GM18867 (cell line): ENCODE data around the gene APOL2.
"Not testable (repeated sequence)": the region's sequence is repeated elsewhere in the genome, so short reads cannot be mapped to it uniquely, and the experiment has no call there.

Experiments used
- ATAC-seq: cut with Tn5 transposase; IDR thresholded peaks from one replicate; pipeline ENCODE4 v1.9.1; 2021; ENCODE audit warnings: mild to moderate bottlenecking, moderate library complexity; ENCODE audit not compliant: unreplicated experiment

APOL2 gene

GRCh38 chr22:36224245-36224644, 15.1 kb downstream of the APOL2 start:
- no peak for ATAC-seq

DNA sequence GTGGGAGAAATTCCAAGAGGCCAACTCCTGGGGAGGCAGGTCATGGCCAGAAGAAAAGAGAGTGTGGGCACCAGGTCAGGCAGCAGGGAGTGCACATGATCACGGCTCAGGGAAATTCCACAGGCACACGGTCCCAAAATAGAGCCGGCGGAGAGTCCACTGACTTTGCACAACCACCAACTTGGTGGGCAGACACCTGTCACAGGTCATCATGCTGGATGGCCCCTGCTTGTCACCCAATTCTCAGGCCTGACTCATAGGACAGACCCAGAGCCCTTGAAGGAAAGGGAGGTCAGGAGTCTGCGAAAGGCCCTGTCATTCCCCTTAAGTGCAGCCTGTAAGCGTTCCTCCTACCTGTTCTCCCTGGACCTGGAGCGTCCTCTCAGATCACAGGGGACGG, 15.8 kb downstream of the APOL2 start:
- no peak for ATAC-seq

DNA sequence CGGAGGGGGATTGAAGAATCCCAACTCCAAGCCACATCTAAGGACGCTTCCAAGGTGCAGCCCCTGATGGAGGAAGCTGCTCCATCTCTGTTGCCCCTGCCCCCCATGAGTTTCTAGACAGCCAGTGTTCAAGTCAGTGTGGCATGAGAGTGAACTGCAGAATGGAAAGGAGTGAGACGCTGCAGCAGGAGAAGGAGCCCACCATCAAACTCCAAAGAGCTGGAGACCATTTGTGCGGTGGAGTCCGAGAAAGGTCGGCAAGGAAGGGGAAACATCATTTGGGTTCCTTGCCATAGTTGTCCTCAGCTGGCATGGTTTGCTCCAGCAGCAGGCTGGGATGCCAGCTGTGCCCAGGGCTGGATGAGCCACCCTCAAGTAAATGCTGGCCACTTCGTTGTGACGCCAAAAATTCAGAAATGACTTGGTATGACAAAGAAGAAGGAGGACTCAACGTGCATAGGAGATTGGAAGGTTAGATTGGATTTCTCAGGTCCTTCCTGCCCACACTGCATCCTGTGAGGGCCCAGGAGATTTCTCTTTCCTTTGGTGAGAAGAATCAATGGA, 16.4 kb downstream of the APOL2 start:
- no peak for ATAC-seq

GRCh38 chr22:36221799-36222751, 17.3 kb downstream of the APOL2 start:
- no peak for ATAC-seq

GRCh38 chr22:36220451-36220921, 18.8 kb downstream of the APOL2 start:
- no peak for ATAC-seq

GRCh38 chr22:36218648-36219193, 20.6 kb downstream of the APOL2 start:
- no peak for ATAC-seq

- no peak for ATAC-seq
Observed at GRCh38 chr22:36215981-36216380, 23.3 kb downstream of the APOL2 start.

- ATAC-seq, result no peak
Observed at GRCh38 chr22:36213586-36213985, 25.7 kb downstream of the APOL2 start.

DNA sequence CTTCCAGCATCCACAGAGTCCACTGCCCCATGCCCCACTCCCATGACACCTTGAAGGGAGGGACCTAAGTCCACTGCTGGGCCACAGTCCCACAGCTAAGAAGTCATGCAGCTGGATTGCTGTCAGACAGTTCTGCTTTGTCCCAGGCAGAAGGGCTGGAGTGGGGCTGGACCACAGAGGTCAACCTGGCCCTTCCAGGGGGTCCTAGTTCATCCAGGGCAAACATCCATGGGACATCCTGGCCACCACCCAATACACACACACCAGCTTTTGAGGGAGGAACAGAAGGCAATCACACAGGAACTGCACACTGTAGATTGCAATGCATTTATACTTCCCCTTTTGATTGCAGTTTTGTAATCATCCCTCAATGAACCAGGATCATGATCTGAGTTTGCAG, 26.4 kb downstream of the APOL2 start:
- no peak for ATAC-seq

DNA sequence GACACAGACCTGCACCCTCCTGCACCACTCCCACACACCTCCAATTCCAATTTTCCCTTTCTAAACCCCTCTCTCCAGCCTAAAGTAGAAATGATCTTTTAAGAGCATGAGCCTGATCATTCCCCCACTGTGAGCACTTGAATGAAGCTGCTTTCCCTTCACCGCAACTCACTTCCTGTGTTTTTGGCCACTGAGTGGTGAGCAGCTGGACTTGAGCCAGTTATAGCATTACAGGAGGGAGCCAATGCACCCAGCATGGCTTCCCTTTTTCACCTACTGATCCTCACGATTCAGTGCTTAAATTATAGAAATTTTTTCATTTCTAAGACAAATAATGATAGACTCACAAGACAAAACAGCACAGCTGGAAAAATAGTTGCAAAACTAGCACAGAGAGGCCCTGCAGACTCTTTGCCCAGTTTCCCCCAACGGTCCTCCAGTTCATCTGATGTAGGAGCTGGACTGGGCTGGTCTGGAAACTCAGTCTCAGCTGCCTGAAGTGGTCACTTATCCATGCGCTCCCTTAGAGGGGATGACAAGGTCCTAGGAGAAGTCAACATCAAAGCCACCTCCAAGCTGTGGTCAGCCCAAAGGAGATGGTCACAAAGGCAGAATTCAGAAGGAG, 28.0 kb downstream of the APOL2 start:
- ATAC-seq, result no peak

- no peak for ATAC-seq
Observed at GRCh38 chr22:36210224-36210623, 29.1 kb downstream of the APOL2 start.

GRCh38 chr22:36209488-36209908, 29.8 kb downstream of the APOL2 start:
- not testable (repeated sequence) for ATAC-seq

DNA sequence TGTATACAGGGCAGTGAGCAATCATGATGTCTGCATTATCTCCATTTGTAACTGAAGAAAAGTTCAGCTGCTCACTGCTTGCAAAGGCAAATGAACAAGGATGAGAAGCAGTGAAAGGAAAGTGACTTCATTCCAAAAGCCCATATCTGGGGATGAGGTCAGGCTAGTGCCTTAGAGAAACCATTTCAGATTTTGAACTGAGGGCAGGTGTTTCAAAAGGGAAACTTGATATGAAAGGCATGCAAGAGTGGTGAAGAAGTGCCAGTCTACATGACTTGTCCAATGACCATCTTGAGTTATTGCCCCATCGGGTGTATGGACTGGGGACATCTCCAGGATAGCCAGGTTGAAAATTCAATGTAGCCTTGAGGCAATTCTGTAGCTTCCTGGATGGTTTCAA, 30.4 kb downstream of the APOL2 start:
- ATAC-seq, result no peak

DNA sequence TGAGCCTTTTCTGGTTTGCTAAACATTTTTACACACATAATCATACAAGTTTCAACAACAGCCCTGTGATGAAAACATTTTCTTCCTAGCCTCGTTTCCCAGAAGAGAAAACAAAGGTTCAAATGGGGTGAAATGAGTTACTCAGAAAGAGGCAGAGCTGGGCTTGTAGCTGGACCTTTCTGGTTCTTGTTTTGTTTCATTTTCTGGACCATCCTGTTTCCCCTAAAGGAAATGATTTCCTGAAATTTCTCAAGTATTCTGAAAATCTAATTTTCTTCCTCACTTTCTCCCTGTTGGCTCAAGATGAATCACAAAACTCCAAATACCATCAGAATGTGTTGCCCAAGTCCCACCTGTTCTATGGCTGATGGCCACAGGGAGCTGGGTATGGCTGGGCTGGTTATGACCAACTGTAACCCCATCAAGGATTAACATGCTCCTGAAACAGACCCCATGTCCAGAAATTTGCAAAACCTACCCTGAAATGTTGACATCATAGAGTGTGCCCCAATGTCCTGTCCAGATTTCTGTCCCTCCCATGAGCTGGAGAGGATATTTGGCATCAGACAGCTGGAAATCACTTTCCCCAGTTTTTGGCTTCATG, 31.1 kb downstream of the APOL2 start:
- no peak for ATAC-seq

- ATAC-seq, result no peak
Observed at GRCh38 chr22:36206255-36206654, 33.1 kb downstream of the APOL2 start.

DNA sequence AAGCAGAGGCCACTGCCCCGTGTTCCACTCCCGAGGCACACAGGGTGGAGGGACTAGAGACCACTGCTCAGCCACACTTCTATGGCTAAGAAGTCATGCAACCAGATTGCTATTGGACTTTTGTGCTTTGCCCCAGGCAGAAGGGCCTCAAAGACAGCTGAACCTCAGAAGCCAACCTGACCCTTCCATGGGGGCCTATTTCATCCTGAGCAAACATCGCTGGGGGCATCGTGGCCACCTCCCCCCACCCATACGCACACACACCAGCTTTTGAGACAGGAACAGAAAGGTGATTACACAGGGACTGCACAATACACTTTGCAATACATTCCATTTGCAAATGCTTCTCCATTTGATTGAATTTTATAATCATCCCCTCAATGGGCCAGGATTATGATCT, 33.8 kb downstream of the APOL2 start:
- ATAC-seq, result not testable (repeated sequence)

DNA sequence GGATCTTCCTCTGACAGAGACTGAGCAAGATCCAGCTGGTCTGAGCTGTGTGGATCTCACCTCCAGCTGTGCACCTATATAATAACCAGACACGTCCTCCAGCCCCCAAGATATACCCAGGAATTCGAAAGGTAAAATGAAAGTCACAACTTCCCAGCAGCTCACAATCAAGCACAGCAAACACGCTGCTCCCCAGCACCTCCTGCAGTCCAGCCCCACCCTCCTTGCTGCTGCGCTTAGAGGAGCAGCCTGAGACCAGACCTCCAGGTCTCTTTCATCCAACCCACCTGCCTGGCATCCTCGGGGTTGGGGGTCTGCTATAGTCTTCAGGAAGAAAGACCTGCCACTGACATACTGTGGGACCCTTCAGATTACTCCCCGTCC, 34.7 kb downstream of the APOL2 start:
- ATAC-seq, result no peak

DNA sequence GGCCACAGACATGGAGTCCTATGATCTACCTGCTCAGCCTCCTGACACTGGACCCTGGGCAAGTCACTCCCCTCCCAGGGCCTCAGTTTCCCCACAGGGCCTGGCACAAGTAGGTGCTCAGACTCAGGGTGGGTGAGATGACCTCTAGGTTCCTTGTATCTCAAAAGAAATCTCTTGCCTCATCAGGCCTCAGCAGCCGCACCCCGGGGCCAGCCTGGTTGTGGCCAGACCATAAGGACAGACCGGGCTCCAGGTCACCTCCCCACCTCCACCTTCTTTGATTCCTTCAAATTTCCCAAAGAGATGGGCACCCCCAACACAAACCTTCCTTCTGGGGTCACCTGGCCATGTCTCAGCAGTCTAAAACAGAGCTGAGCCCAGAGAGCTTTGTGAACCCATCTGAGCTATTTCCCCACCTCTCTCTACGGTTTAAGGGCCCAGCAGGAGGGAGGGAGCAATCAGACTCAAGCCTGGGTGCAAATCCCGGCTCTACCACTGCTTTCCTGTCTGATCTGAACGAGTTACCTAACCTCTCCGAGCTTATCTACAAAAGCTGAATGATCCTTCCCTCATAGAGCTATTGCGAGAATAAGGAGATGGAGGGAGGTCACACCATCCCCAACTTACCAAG, 35.2 kb downstream of the APOL2 start:
- ATAC-seq, result no peak

DNA sequence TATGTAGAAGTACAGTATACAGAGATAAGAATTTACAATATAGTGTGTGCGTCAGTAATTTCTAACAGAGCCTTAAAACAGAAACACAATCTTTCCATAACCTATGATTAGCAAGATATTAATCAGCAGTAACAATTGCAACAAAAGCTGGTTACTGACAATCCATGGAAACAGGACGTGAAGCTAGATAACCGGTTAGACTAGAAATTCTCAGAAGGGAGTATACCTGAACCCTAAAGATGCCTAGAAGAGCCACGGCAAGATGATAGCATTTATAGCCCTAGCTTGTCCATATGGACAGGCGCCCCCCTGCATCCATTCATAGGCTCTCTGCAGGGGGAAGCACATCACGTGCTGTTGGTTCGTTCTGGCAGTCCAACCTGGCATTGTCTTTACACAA, 35.9 kb downstream of the APOL2 start:
- ATAC-seq, result not testable (repeated sequence)

- not testable (repeated sequence) for ATAC-seq
Observed at GRCh38 chr22:36202906-36203305, 36.4 kb downstream of the APOL2 start.
